B cell (primary cell): ENCODE results near the gene SPHKAP. TPM values are rescaled to one million over a fixed set of nuclear protein-coding genes. Genes with fewer than 3 reads are reported as not detected.
"Not testable (repeated sequence)": the region's sequence is repeated elsewhere in the genome, so short reads cannot be mapped to it uniquely, and the experiment has no call there.

Experiments
- ATAC-seq: fragments of 200-7000 bp; cut with Tn5 transposase; one replicate; pipeline ENCODE4 v1.10.0; 2021; ENCODE audit warnings: low read depth, mild to moderate bottlenecking, moderate number of reproducible peaks, moderate library complexity
- CTCF ChIA-PET: fragments of 350-600 bp; sonication (Branson Sonifier 250); formaldehyde crosslinking; loops from one replicate; lab custom pipeline; 2021; ENCODE audit warnings: antibody characterized with exemption, inconsistent platforms; lab: Charles Lee
- POLR2A ChIA-PET: fragments of 350-600 bp; sonication (Branson Sonifier 250); formaldehyde crosslinking; loops from one replicate; lab custom pipeline; 2021; ENCODE audit warnings: antibody characterized with exemption; lab: Charles Lee
- DNase-seq: peaks from one replicate; pipeline ENCODE4 v3.0.0; 2013
- H2AFZ ChIP-seq: 2 replicates; pipeline ENCODE4 v1.6.1; 2012; ENCODE audit warnings: mild to moderate bottlenecking, low read depth, low read length; ENCODE audit not compliant: insufficient read depth, poor library complexity, severe bottlenecking
- H3K27ac ChIP-seq, 2 donors: 1 replicate in 1 of 2; 2 replicates in 1 of 2; pipeline ENCODE4 v1.5.1; 2012 to 2013; ENCODE audit warnings: low read length in 2 of 2, mild to moderate bottlenecking in 2 of 2, moderate library complexity in 1 of 2
- H3K27me3 ChIP-seq, 4 experiments: fragments of 200-600 bp in 1 of 4; sonication (generic) in 1 of 4; replicated peaks in 1 of 4; 1 replicate in 2 of 4; 2 replicates in 2 of 4; pipeline versions ENCODE4 v1.6.1 to v1.7.0; 2013 to 2016; ENCODE audit warnings: low read length in 3 of 4, mild to moderate bottlenecking in 2 of 4, mixed read lengths in 1 of 4, moderate library complexity in 1 of 4; ENCODE audit not compliant: insufficient read depth in 4 of 4, control insufficient read depth in 3 of 4; ENCODE audit errors: control extremely low read depth in 1 of 4
- H3K36me3 ChIP-seq, 2 experiments: replicated peaks in 1 of 2; 1 replicate in 1 of 2; 2 replicates in 1 of 2; pipeline versions ENCODE4 v1.6.1 to v1.7.1; 2013; ENCODE audit warnings: low read length in 1 of 2; ENCODE audit not compliant: insufficient read depth in 2 of 2, control insufficient read depth in 1 of 2; ENCODE audit errors: control extremely low read depth in 1 of 2, extremely low read depth in 1 of 2
- H3K4me1 ChIP-seq, 2 donors: fragments of 200-600 bp in 1 of 2; sonication (generic) in 1 of 2; 1 replicate in 1 of 2; 2 replicates in 1 of 2; pipeline versions ENCODE4 v1.5.1 to v1.6.1; 2013 to 2017; ENCODE audit warnings: low read length in 2 of 2; ENCODE audit not compliant: control insufficient read depth in 2 of 2, insufficient read depth in 2 of 2
- H3K4me2 ChIP-seq: replicated peaks from 2 replicates; pipeline ENCODE3; 2012; ENCODE audit warnings: mild to moderate bottlenecking, low read depth, low read length; ENCODE audit not compliant: poor library complexity, severe bottlenecking
- H3K4me3 ChIP-seq, 5 experiments: fragments of 200-600 bp in 1 of 5; sonication (generic) in 1 of 5; 1 replicate in 3 of 5; 2 replicates in 2 of 5; pipeline versions ENCODE4 v1.5.1 to v1.7.0; 2011 to 2016; ENCODE audit warnings: low read length in 4 of 5, mild to moderate bottlenecking in 4 of 5, low read depth in 2 of 5, control low read depth in 1 of 5, moderate library complexity in 1 of 5; ENCODE audit not compliant: insufficient read depth in 1 of 5; ENCODE audit errors: control extremely low read depth in 1 of 5, extremely low read depth in 1 of 5
- H3K79me2 ChIP-seq: fragments of 200-600 bp; sonication (generic); one replicate; pipeline ENCODE4 v1.6.0; 2016; ENCODE audit warnings: low read length; ENCODE audit not compliant: control insufficient read depth, insufficient read depth
- H3K9ac ChIP-seq: fragments of 200-600 bp; sonication (generic); 2 replicates; pipeline ENCODE4 v1.6.1; 2017; ENCODE audit warnings: mild to moderate bottlenecking, low read length, moderate library complexity
- H3K9me3 ChIP-seq, 3 donors: one replicate each; pipeline versions ENCODE4 v1.6.1 to v1.7.1; 2013; ENCODE audit warnings: low read length in 2 of 3; ENCODE audit not compliant: control insufficient read depth in 2 of 3, insufficient read depth in 1 of 3; ENCODE audit errors: control extremely low read depth in 1 of 3
- H4K20me1 ChIP-seq: 2 replicates; pipeline ENCODE4 v1.6.0; 2012; ENCODE audit warnings: mild to moderate bottlenecking, low read length; ENCODE audit not compliant: insufficient read depth, control insufficient read depth, poor library complexity, severe bottlenecking
- H3K27ac Mint-ChIP-seq: one replicate; pipeline ENCODE4 v1.8.0; 2021; ENCODE audit warnings: mixed read lengths
- H3K27me3 Mint-ChIP-seq: one replicate; pipeline ENCODE4 v1.8.0; 2021; ENCODE audit warnings: mixed read lengths
- H3K4me1 Mint-ChIP-seq: one replicate; pipeline ENCODE4 v1.8.0; 2021; ENCODE audit warnings: mixed read lengths
- H3K4me3 Mint-ChIP-seq: one replicate; pipeline ENCODE4 v1.8.0; 2021; ENCODE audit warnings: mixed read lengths
- H3K9me3 Mint-ChIP-seq: one replicate; pipeline ENCODE4 v1.8.0; 2022; ENCODE audit warnings: mixed read lengths; ENCODE audit not compliant: insufficient read depth
- EZH2 ChIP-seq: IDR thresholded peaks from 2 replicates; pipeline ENCODE4 v1.6.1; 2012; ENCODE audit warnings: borderline replicate concordance, low read depth, mild to moderate bottlenecking, moderate library complexity, low read length; ENCODE audit not compliant: insufficient read depth, poor library complexity, severe bottlenecking
- WGBS: methylation state at CpG from one replicate; pipeline ENCODE4 v1.1.5; 2013; ENCODE audit warnings: missing lambda C conversion rate; ENCODE audit not compliant: insufficient coverage; 5-methylcytosine and 5-hydroxymethylcytosine counted together
- intact Hi-C: fragments of 100-400 bp; cut with micrococcal nuclease; formaldehyde crosslinking; loops from one replicate; pipeline ENCODE4 v1.10.0; 2022
- polyA plus RNA-seq: library from polyadenylated mRNA; depleted of rRNA; stranded (reverse); fragments of >200 nt; gene quantifications from 2 replicates; pipeline ENCODE4 v1.2.3, GENCODE V29; 2012
- total RNA-seq, 2 donors: library from RNA; stranded (reverse); fragments of 120-200 nt in 1 of 2; gene quantifications; 1 replicate in 1 of 2; 2 replicates in 1 of 2; pipeline versions ENCODE4 v1.2.3 to v1.2.4, GENCODE V29; 2013 to 2022
- TF ChIP-seq, protein P1 (sequence below): fragments of 200-600 bp; IDR thresholded peaks from one replicate; pipeline ENCODE4 v1.8.0; 2022; ENCODE audit warnings: antibody characterized with exemption, mild to moderate bottlenecking

Gene SPHKAP
- total and polyA plus RNA-seq, 2 donors (not counting 1 experiment from before 2014, with no cell fraction given) = not detected

DNA sequence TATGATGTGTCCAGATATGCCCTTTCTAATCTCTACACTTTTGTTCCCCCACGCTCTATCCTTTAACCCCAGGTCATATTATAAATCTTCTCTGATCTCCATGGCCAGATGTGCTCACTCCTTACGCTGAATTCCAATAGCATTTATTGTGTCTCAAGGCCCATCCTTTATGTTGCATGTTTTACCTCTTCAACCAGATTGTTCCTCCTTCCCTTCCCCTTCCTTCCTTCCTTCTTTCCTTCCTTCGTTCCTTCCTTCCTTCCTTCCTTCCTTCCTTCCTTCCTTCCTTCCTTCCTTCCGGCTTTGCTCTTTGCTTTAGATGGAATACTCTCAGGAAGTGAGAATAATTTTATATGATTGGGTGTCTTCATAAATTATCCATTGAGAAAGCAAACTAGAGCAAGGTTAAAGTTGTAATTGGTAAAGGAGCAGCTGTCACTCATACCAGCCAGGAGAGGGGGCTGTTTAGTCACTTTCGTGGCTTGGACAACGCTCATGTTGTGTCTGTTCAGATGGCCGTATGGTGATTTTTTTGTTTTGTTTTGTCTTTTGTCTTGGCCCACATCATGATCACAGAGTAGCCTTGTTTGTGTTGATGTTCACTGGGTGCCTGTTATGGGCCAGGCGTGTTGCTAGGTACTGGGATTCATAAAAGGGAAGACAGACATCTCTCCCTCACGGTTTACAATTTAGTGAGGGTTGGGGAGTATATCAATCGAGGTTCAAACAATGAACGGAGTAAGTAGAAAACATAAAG, 242.0 kb downstream of the SPHKAP start:
- intact Hi-C loops = no loop called here
- Histone ChIP-seq H3K9me3 (no peaks in the 10 kb centered on the region), H3K36me3 (no peaks in the 10 kb centered on the region), H3K27me3 (no peaks in the 10 kb centered on the region), H3K4me2 (no peak overlapping the region), H3K79me2 (no peaks in the 10 kb centered on the region), H4K20me1 (no peaks in the 10 kb centered on the region), H3K4me1 (no peaks in the 10 kb centered on the region), H3K9ac (no peak overlapping the region), H2AFZ (no peak overlapping the region), H3K4me3 (no peak overlapping the region), H3K27ac (no peak overlapping the region)
- H3K4me1 Mint-ChIP-seq = no peaks in the 10 kb centered on the region
- TF ChIP-seq, protein P1, sequence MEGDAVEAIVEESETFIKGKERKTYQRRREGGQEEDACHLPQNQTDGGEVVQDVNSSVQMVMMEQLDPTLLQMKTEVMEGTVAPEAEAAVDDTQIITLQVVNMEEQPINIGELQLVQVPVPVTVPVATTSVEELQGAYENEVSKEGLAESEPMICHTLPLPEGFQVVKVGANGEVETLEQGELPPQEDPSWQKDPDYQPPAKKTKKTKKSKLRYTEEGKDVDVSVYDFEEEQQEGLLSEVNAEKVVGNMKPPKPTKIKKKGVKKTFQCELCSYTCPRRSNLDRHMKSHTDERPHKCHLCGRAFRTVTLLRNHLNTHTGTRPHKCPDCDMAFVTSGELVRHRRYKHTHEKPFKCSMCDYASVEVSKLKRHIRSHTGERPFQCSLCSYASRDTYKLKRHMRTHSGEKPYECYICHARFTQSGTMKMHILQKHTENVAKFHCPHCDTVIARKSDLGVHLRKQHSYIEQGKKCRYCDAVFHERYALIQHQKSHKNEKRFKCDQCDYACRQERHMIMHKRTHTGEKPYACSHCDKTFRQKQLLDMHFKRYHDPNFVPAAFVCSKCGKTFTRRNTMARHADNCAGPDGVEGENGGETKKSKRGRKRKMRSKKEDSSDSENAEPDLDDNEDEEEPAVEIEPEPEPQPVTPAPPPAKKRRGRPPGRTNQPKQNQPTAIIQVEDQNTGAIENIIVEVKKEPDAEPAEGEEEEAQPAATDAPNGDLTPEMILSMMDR = no peak
- no peak for TF ChIP-seq EZH2
- no peak for ATAC-seq
- peaks cover 20% of the 10 kb centered on the region for H3K27me3 Mint-ChIP-seq
- no peak for DNase-seq
- H3K4me3 Mint-ChIP-seq = no peak overlapping the region
- 48% methylated on average over 6 of the region's 11 CpGs for WGBS
- no peak overlapping the region for H3K27ac Mint-ChIP-seq
- CTCF ChIA-PET = no interaction called here
- POLR2A ChIA-PET = no interaction called here
- no peaks in the 10 kb centered on the region for H3K9me3 Mint-ChIP-seq

DNA sequence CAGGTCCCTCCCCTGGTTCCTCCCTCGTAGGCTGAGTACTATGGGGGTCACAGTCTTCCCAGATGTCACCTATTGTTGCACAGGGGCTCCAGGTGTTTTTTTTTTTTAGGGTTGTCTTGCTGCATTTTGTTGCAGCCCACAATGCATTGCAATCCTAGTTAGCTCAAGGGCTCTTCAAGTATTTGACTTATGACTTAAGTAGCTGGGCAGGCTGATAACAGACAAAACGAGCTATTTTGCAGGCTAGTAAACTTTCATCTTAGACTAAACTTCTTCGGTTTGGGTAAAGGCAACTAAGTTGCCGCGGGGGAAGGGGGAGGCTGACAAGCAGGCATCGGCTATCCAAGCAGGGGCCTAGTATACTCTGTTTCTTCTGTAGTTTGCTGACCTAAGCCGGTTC, 245.2 kb downstream of the SPHKAP start:
- H3K79me2 ChIP-seq, H3K27ac Mint-ChIP-seq, intact Hi-C loops, H3K9ac ChIP-seq, CTCF ChIA-PET, H3K4me2 ChIP-seq, H3K36me3 ChIP-seq, H3K4me3 ChIP-seq, H3K4me1 ChIP-seq, POLR2A ChIA-PET, H3K27me3 ChIP-seq, DNase-seq, H3K27ac ChIP-seq, H2AFZ ChIP-seq, H3K9me3 ChIP-seq, ATAC-seq, H3K9me3 Mint-ChIP-seq, H3K4me3 Mint-ChIP-seq, H4K20me1 ChIP-seq, H3K4me1 Mint-ChIP-seq: not testable (repeated sequence)
- WGBS = 92% methylated on average over 5 of the region's 7 CpGs
- H3K27me3 Mint-ChIP-seq = peaks cover 20% of the 10 kb centered on the region
